SK-N-MC (cell line): ENCODE results near the gene TBC1D13.

Experiments
- DNase-seq: peaks from one replicate; pipeline ENCODE4 v3.0.0-alpha.2; 2011; ENCODE audit warnings: low read depth, low spot score
- H3K27ac ChIP-seq: fragments of 200-600 bp; sonication (generic); 2 replicates; pipeline ENCODE4 v1.5.1; 2016; ENCODE audit warnings: mixed run types
- H3K36me3 ChIP-seq: fragments of 200-600 bp; sonication (generic); 2 replicates; pipeline ENCODE4 v1.6.1; 2017; ENCODE audit warnings: antibody characterized with exemption, low read length, mixed read lengths; ENCODE audit not compliant: insufficient read depth
- H3K4me3 ChIP-seq: fragments of 200-600 bp; sonication (generic); 2 replicates; pipeline ENCODE4 v1.5.1; 2016
- H3K9ac ChIP-seq: fragments of 200-600 bp; sonication (generic); 2 replicates; pipeline ENCODE4 v1.8.0; 2017; ENCODE audit warnings: mixed run types, mixed read lengths; ENCODE audit not compliant: insufficient read length
- H3K9me3 ChIP-seq: fragments of 200-600 bp; sonication (generic); 2 replicates; pipeline ENCODE4 v1.6.1; 2017; ENCODE audit warnings: low read depth, mild to moderate bottlenecking, antibody characterized with exemption, low read length, moderate library complexity, mixed read lengths
- EZH2 ChIP-seq: fragments of 200-600 bp; sonication (generic); IDR thresholded peaks from one replicate; pipeline ENCODE4 v1.6.1; 2017; ENCODE audit warnings: antibody characterized with exemption
- FOXP2 ChIP-seq: optimal IDR thresholded peaks from 2 replicates; pipeline ENCODE3; 2011; ENCODE audit warnings: mild to moderate bottlenecking, moderate library complexity; ENCODE audit not compliant: insufficient read depth; ENCODE audit errors: extremely low read length, control extremely low read depth
- POLR2AphosphoS5 ChIP-seq: IDR thresholded peaks from 2 replicates; pipeline ENCODE4 v1.6.1; 2012; ENCODE audit warnings: mild to moderate bottlenecking, low read depth, low read length, borderline replicate concordance

TBC1D13 gene

GRCh38 chr9:128821584-128822406 is 34.7 kb downstream of the TBC1D13 start:
- Histone ChIP-seq H3K9me3 (no peaks in the 10 kb centered on the region), H3K9ac (no peak overlapping the region), H3K4me3 (no peak overlapping the region), H3K36me3 (peaks cover 34% of the 10 kb centered on the region; the same call in 1 of the 2 replicates), H3K27ac (no peak overlapping the region)
- TF ChIP-seq FOXP2 (no peak), POLR2AphosphoS5 (0 out of 2 replicates have a peak, but pooled peaks have one; percentile 11)
- DNase-seq: no peak

GRCh38 chr9:128822407-128823042 is 35.5 kb downstream of the TBC1D13 start:
- Histone ChIP-seq H3K27ac (no peak overlapping the region), H3K36me3 (peaks cover 41% of the 10 kb centered on the region; the same call in 1 of the 2 replicates), H3K9ac (no peak overlapping the region), H3K9me3 (no peaks in the 10 kb centered on the region), H3K4me3 (no peak overlapping the region)
- DNase-seq: no peak
- TF ChIP-seq FOXP2 (no peak), EZH2 (no peak), POLR2AphosphoS5 (no peak)

GRCh38 chr9:128823362-128823902 is 36.4 kb downstream of the TBC1D13 start:
- no peak overlapping the region for H3K27ac ChIP-seq
- no peak overlapping the region for H3K4me3 ChIP-seq
- TF ChIP-seq POLR2AphosphoS5 (no peak), EZH2 (no peak), FOXP2 (no peak)
- peaks cover 49% of the 10 kb centered on the region; the same call in 1 of the 2 replicates for H3K36me3 ChIP-seq
- H3K9me3 ChIP-seq: no peaks in the 10 kb centered on the region
- H3K9ac ChIP-seq: no peak overlapping the region
- DNase-seq: no peak

- H3K9ac ChIP-seq: no peak overlapping the region
- no peak overlapping the region for H3K27ac ChIP-seq
- H3K36me3 ChIP-seq: peaks cover 51% of the 10 kb centered on the region; the same call in 1 of the 2 replicates
- no peak for DNase-seq
- no peaks in the 10 kb centered on the region for H3K9me3 ChIP-seq
- TF ChIP-seq EZH2 (no peak), POLR2AphosphoS5 (no peak), FOXP2 (no peak)
- no peak overlapping the region for H3K4me3 ChIP-seq
Measured at GRCh38 chr9:128823903-128824406, 36.9 kb downstream of the TBC1D13 start.

- no peak for DNase-seq
- Histone ChIP-seq H3K36me3 (peaks cover 51% of the 10 kb centered on the region; the same call in 1 of the 2 replicates), H3K9me3 (no peaks in the 10 kb centered on the region), H3K9ac (no peak overlapping the region), H3K4me3 (no peak overlapping the region), H3K27ac (no peak overlapping the region)
- TF ChIP-seq POLR2AphosphoS5: no peak
- TF ChIP-seq EZH2: no peak
- TF ChIP-seq FOXP2: no peak
Measured at GRCh38 chr9:128824911-128825310, 37.9 kb downstream of the TBC1D13 start.

- TF ChIP-seq POLR2AphosphoS5: no peak
- no peak for TF ChIP-seq EZH2
- no peak for TF ChIP-seq FOXP2
- Histone ChIP-seq H3K9me3 (no peaks in the 10 kb centered on the region), H3K36me3 (peaks cover 51% of the 10 kb centered on the region; the same call in 1 of the 2 replicates), H3K27ac (no peak overlapping the region), H3K9ac (no peak overlapping the region), H3K4me3 (no peak overlapping the region)
- no peak for DNase-seq
Measured at GRCh38 chr9:128825923-128826700, 39.1 kb downstream of the TBC1D13 start.

GRCh38 chr9:128828267-128828666 is 41.2 kb downstream of the TBC1D13 start:
- TF ChIP-seq POLR2AphosphoS5: no peak
- Histone ChIP-seq H3K36me3 (peaks cover 39% of the 10 kb centered on the region; the same call in 1 of the 2 replicates), H3K27ac (no peak overlapping the region), H3K9ac (no peak overlapping the region), H3K4me3 (peak overlapping the region; percentile 85; the same call in 1 of the 2 replicates), H3K9me3 (no peaks in the 10 kb centered on the region)
- no peak for DNase-seq
